GM23338 (cell line): ENCODE measurements around the gene CNIH3.

Experiments used
- CREB1 ChIP-seq: fragments of 250-450 bp; sonication (Bioruptor Pico); IDR thresholded peaks from 2 replicates; pipeline ENCODE4 v1.5.0; 2020; ENCODE audit warnings: low read depth, mild to moderate bottlenecking, moderate library complexity
- CTCF ChIP-seq, 2 experiments: fragments of 200-600 bp in 1 of 2; sonication (generic) in 1 of 2; conservative IDR thresholded peaks; 2 replicates each; pipeline versions ENCODE4 v1.5.1 to v1.6.1; 2016 to 2017; ENCODE audit warnings: antibody characterized with exemption in 2 of 2, low read depth in 2 of 2, mild to moderate bottlenecking in 2 of 2, moderate library complexity in 1 of 2
- ETS1 ChIP-seq: IDR thresholded peaks from 2 replicates; pipeline ENCODE4 v1.6.1; 2016; ENCODE audit warnings: antibody characterized with exemption
- EZH2 ChIP-seq: fragments of 200-600 bp; sonication (generic); IDR thresholded peaks from one replicate; pipeline ENCODE4 v1.8.0; 2017; ENCODE audit warnings: antibody characterized with exemption, mild to moderate bottlenecking, low read depth; ENCODE audit not compliant: unreplicated experiment
- EZH2phosphoT487 ChIP-seq: fragments of 200-600 bp; sonication (generic); IDR thresholded peaks from one replicate; pipeline ENCODE4 v1.8.1; 2018; ENCODE audit warnings: antibody characterized with exemption; ENCODE audit not compliant: unreplicated experiment
- JUNB ChIP-seq: IDR thresholded peaks from one replicate; pipeline ENCODE4 v1.6.1; 2016; ENCODE audit warnings: antibody characterized with exemption; ENCODE audit not compliant: unreplicated experiment
- POLR2AphosphoS5 ChIP-seq: IDR thresholded peaks from 2 replicates; pipeline ENCODE4 v1.6.1; 2016; ENCODE audit warnings: antibody characterized with exemption, low read depth
- REST ChIP-seq: IDR thresholded peaks from one replicate; pipeline ENCODE4 v1.6.1; 2018; ENCODE audit warnings: antibody characterized with exemption; ENCODE audit not compliant: unreplicated experiment
- STAT1 ChIP-seq: IDR thresholded peaks from one replicate; pipeline ENCODE4 v1.6.1; 2016; ENCODE audit warnings: antibody characterized with exemption; ENCODE audit not compliant: unreplicated experiment

GRCh38 chr1:224626042-224626441 is 9.9 kb downstream of the CNIH3 start:
- no peak for TF ChIP-seq CTCF (conservative IDR thresholded peaks at IDR 0.05; ENCODE audit: low read depth in 2 of 2)
- no peak for TF ChIP-seq CREB1 (CRISPR knock-in tag)
- TF ChIP-seq POLR2AphosphoS5: no peak
- TF ChIP-seq EZH2: no peak
- no peak for TF ChIP-seq REST
- TF ChIP-seq JUNB: no peak
- TF ChIP-seq EZH2phosphoT487: no peak
- no peak for TF ChIP-seq STAT1
- no peak for TF ChIP-seq ETS1
